ENCODE data around the gene CACNA1A.

Gene CACNA1A

GRCh38 chr19:13466697-13467096 lies 39.6 kb downstream of the CACNA1A start:
- H3K36me3 ChIP-seq (ENCODE audit: insufficient read depth, low read length), result no peaks in the 10 kb centered on the region
- H3K9ac ChIP-seq (ENCODE audit: low read length), result no peak overlapping the region

GRCh38 chr19:13463296-13463695 lies 43.0 kb downstream of the CACNA1A start:
- no peaks in the 10 kb centered on the region for H3K9me2 ChIP-seq (ENCODE audit: low read depth, low read length)
- no peak overlapping the region for H3K4me2 ChIP-seq (ENCODE audit: low read length)
- TF ChIP-seq EZH2 (IDR thresholded peaks at IDR 0.05; ENCODE audit: borderline replicate concordance, low read length), result no peak
- no peak for TF ChIP-seq CTCF (IDR thresholded peaks at IDR 0.05; ENCODE audit: low read length)
- H3F3A ChIP-seq (ENCODE audit: insufficient read depth, low read length), result no peaks in the 10 kb centered on the region
- H3K27ac ChIP-seq (ENCODE audit: low read depth, low read length, poor library complexity, severe bottlenecking), result no peak overlapping the region
- no peaks in the 10 kb centered on the region for H4K20me1 ChIP-seq (ENCODE audit: insufficient read depth, low read length)
- no peaks in the 10 kb centered on the region for H3K79me2 ChIP-seq (ENCODE audit: insufficient read depth, low read length)
- H3K27me3 ChIP-seq (ENCODE audit: insufficient read depth, low read length), result no peaks in the 10 kb centered on the region
- no peak overlapping the region for H3K4me3 ChIP-seq (ENCODE audit: low read depth, low read length, poor library complexity, severe bottlenecking)
- no peaks in the 10 kb centered on the region for H3K36me3 ChIP-seq (ENCODE audit: insufficient read depth, low read length)
- no peaks in the 10 kb centered on the region for H3K4me1 ChIP-seq (ENCODE audit: insufficient read depth, low read length, severe bottlenecking)
- H3K9ac ChIP-seq (ENCODE audit: low read length), result no peak overlapping the region
- no peak overlapping the region for H2AFZ ChIP-seq (ENCODE audit: low read length)
- H3K9me3 ChIP-seq (ENCODE audit: low read length), result no peaks in the 10 kb centered on the region

More at GRCh38 chr19:13466697-13467096, 39.6 kb downstream of the CACNA1A start:
- H3K9me2 ChIP-seq (ENCODE audit: low read depth, low read length), result no peaks in the 10 kb centered on the region
- no peaks in the 10 kb centered on the region for H3K79me2 ChIP-seq (ENCODE audit: insufficient read depth, low read length)
- no peak overlapping the region for H3K27ac ChIP-seq (ENCODE audit: low read depth, low read length, poor library complexity, severe bottlenecking)
- no peak overlapping the region for H2AFZ ChIP-seq (ENCODE audit: low read length)
- no peak for TF ChIP-seq EZH2 (IDR thresholded peaks at IDR 0.05; ENCODE audit: borderline replicate concordance, low read length)
- TF ChIP-seq CTCF (IDR thresholded peaks at IDR 0.05; ENCODE audit: low read length), result no peak
- H3K4me3 ChIP-seq (ENCODE audit: low read depth, low read length, poor library complexity, severe bottlenecking), result no peak overlapping the region
- no peaks in the 10 kb centered on the region for H4K20me1 ChIP-seq (ENCODE audit: insufficient read depth, low read length)
- H3K4me2 ChIP-seq (ENCODE audit: low read length), result no peak overlapping the region
- H3K27me3 ChIP-seq (ENCODE audit: insufficient read depth, low read length), result no peaks in the 10 kb centered on the region
- no peaks in the 10 kb centered on the region for H3K9me3 ChIP-seq (ENCODE audit: low read length)
- no peaks in the 10 kb centered on the region for H3F3A ChIP-seq (ENCODE audit: insufficient read depth, low read length)
- no peaks in the 10 kb centered on the region for H3K4me1 ChIP-seq (ENCODE audit: insufficient read depth, low read length, severe bottlenecking)

GRCh38 chr19:13461536-13461935 lies 44.7 kb downstream of the CACNA1A start:
- Histone ChIP-seq H3K9ac (ENCODE audit: low read length) (no peak overlapping the region), H3K27ac (ENCODE audit: low read depth, low read length, poor library complexity, severe bottlenecking) (no peak overlapping the region), H2AFZ (ENCODE audit: low read length) (no peak overlapping the region), H3K4me2 (ENCODE audit: low read length) (no peak overlapping the region), H3K27me3 (ENCODE audit: insufficient read depth, low read length) (no peaks in the 10 kb centered on the region), H3F3A (ENCODE audit: insufficient read depth, low read length) (no peaks in the 10 kb centered on the region), H3K9me3 (ENCODE audit: low read length) (no peaks in the 10 kb centered on the region), H3K4me3 (ENCODE audit: low read depth, low read length, poor library complexity, severe bottlenecking) (no peak overlapping the region), H4K20me1 (ENCODE audit: insufficient read depth, low read length) (no peaks in the 10 kb centered on the region), H3K36me3 (ENCODE audit: insufficient read depth, low read length) (no peaks in the 10 kb centered on the region), H3K4me1 (ENCODE audit: insufficient read depth, low read length, severe bottlenecking) (no peaks in the 10 kb centered on the region), H3K79me2 (ENCODE audit: insufficient read depth, low read length) (no peaks in the 10 kb centered on the region), H3K9me2 (ENCODE audit: low read depth, low read length) (no peaks in the 10 kb centered on the region)
- TF ChIP-seq EZH2 (IDR thresholded peaks at IDR 0.05; ENCODE audit: borderline replicate concordance, low read length), result no peak
- no peak for TF ChIP-seq CTCF (IDR thresholded peaks at IDR 0.05; ENCODE audit: low read length)
